NCI-H82 treated with DMSO at 0.1 percent for 48 hours (cell line): ENCODE results near the gene CTSS.
"Not testable (repeated sequence)": the region's sequence is repeated elsewhere in the genome, so short reads cannot be mapped to it uniquely, and the experiment has no call there.

ENCODE experiments used
- DNase-seq: peaks from one replicate; lab custom pipeline; 2025; ENCODE audit not compliant: unreplicated experiment; lab: John Stamatoyannopoulos, UW

CTSS gene

DNA sequence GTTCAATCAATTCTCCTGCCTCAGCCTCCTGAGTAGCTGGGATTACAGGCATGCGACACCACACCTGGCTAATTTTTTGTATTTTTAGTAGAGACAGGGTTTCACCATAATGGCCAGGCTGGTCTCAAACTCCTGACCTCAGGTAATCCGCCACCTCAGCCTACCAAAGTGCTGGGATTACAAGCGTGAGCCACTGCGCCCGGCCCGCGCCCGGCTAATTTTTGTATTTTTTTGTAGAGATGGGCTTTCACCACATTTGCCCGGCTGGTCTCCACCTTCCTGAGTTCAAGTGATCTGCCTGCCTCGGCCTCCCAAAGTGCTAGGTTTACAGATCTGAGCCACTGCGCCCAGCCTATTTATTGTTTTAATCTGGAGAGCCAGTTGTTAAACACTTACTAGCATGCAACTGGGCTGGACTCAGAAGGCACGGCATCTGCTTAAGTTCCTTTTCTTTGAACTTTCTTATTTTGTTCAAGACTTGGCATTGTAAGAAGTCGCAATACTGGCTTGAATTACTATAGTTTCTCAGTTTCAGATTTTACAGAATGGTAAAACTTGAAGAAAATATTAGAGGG is 10.4 kb upstream of the CTSS start:
- DNase-seq = not testable (repeated sequence)

DNA sequence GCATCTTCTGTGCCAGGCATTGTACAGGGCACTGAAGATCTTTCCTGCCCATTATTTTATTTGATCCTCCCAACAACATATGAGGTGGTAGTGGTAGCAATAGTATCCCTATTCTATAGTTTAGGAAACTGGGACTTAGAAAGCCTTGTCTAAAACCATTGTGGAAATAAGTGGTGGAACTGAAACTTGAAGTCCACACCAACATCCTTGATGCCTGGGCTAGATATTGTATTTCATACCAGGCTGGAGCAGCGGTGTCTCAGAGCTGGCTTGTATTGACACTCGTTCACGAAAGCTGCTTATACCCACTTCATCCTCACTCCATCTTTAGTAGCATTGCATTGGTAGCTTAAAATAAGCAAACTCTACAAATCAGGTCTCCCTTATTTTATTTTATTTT is 9.7 kb upstream of the CTSS start:
- no peak for DNase-seq

DNA sequence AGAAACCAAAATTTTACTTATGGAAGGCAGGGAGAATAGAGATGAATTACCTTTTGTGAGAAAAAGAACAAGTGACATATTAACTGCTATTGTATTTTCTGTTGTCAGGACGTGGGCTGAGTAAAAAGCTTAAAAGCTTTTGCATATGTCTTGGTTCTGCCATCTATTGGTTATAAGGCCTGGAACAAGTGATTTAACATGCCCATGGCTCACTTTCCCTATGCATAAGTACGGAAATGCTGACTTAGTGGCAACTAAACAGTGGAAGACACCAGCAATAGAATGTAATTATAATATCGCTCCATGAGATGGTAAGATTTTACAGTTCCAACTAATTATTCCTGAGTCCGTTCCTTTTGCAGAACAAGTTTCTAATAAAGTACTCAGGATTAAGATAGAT is 6.7 kb upstream of the CTSS start:
- DNase-seq = no peak

DNA sequence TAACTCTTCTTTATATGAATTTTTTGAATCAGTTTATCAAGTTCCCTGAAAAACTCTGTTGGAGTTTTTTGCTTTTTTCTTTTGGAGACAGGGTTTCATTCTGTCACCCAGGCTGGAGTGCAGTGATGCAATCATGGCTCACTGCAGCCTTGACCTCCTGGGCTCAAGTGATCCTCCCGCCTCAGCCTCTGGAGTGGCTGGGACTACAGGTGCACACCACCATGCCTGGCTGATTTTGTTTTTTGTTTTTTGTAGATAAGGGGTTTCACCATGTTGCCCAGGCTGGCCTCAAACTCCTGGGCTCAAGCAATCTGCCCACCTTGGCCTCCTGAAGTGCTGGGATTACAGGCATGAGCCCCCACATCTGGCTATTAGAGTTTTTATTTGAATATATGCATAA is 2.1 kb upstream of the CTSS start:
- DNase-seq = not testable (repeated sequence)

DNA sequence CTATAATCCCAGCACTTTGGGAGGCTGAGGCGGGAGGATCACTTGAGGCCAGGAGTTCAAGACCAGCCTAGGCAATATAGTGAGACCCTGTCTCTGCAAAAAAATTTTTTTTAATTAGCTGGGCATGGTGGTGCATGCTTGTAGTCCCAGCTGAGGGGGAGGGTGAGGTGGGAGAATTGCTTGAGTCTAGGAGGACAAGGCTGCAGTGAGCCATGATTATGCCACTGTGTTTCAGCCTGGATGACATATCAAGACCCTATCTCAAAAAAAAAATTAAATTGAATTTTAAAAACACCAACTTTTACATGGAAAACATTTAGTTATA is 361 bp upstream of the CTSS start:
- DNase-seq = not testable (repeated sequence)

DNA sequence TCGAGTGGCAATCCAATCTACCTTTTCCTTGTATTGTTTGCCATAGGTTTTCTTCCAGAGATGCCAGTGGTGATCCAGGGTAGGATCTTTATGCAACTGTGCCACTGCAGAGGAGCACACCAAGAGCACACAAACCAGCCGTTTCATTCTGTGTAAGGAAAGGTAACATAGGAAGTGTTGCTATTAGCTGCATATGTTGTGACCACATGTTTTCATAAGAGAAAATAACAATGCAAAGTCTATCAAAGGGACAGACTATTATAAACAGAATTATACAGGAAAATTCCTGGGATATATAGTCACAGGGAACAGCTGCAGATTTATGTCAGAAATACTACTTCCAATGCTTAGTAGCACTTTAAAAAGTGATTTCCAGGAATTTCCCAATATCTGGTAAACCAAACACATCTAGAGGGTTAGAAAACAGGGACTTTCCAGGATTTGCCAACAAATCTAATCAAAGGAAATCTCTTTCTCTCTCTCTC is 919 bp downstream of the CTSS start:
- no peak for DNase-seq

DNA sequence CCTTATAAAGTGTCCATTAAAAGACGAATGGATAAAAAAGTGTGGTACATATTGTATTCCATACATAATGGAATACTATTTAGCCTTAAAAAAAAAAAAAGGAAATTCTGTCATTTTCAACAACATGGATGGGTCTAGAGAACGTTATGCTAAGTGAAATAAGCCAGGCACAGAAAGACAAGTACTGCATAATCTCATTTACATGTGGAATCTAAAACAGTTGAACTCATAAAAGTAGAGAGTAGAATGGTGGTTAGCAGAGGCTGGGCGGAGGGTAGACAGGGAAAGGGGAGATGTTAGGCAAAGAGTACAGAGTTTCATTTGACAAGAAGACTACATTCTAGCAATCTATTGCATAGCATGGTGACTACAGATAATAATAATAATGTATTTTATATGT is 2.6 kb downstream of the CTSS start:
- DNase-seq = no peak

DNA sequence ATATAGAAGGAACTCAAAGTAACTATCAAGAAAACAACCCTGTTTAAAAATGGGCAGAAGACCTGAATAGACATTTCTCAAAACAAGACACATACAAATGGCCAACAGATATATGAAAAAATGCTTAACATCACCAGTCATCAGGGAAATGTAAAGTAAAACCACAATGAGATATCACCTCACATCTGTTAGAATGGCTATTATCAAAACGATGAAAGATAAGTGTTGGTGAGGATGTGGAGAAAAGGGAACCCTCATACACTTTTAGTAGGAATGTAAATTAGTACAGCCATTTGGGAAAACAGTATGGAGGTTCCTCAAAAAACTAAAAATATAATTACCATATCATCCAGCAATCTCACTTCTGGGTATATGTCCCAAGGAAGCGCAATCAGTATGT is 3.0 kb downstream of the CTSS start:
- DNase-seq = no peak

DNA sequence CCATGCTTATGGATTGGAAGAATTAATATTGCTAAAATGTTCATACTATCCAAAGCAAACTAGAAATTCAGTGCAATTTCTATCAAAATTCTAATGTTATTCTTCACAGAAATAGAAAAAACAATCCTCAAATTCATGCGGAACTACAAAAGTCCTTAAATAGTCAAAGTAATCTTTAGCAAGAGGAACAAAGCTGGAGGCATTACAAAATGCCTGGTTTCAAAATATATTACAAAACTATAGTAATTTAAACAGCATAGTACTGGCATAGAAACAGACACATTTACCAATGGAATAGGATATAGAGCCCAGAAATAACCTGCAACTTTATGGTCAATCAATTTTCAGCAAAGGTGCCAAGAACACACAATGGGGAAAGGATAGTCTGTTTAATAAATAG is 3.8 kb downstream of the CTSS start:
- no peak for DNase-seq

DNA sequence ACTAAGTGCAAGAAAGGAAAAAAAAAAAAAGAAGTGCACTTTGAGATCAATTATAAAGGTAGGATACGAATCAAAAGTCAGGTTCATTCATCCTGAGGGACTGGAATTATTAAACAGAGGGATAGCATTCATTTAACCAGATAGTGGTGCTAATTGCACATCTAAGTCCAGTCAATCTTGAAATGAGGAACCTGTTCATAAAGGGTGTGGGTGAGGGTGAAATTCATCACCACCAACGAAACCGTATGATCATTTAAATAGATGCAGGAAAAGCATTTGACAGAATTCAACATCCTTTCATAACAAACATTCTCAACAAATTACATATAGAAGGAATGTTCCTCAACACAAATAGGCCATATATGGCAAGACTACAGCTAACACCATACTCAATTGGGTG is 5.6 kb downstream of the CTSS start:
- no peak for DNase-seq

DNA sequence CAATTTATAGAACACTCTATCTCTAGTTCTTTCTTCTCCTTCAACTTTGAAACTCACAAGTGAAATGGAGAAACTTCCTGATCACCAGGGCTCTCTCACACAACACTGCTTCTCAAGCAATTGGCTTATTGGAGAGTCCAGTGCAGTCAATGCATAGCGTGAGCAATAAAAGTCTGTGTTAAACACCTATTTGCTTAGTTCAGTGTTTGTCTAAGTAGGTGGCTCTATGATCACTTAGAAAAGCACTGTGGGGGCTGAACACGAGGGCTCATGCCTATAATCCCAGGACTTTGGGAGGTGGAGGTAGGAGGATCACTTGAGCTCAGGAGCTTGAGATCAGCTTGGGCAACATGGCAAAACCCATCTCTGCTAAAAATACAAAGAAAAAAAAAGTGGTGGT is 12.2 kb downstream of the CTSS start:
- DNase-seq = no peak

DNA sequence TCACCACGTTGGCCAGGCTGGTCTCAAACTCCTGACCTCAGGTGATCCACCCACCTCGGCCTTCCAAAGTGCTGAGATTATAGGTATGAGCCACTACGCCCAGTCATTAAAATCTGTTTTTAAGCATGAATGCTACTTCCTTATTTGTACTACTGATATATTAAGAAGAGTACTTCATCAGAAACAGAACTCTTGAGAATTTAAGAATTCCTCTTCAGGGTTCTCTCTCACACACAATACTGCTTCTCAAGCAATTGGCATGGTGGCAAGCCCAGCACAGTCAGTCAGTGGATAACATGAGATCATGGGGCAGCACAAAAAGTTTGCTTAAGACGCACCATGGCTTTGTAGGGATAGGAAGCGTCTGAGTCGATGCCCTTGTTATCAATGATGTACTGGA is 14.1 kb downstream of the CTSS start:
- no peak for DNase-seq

DNA sequence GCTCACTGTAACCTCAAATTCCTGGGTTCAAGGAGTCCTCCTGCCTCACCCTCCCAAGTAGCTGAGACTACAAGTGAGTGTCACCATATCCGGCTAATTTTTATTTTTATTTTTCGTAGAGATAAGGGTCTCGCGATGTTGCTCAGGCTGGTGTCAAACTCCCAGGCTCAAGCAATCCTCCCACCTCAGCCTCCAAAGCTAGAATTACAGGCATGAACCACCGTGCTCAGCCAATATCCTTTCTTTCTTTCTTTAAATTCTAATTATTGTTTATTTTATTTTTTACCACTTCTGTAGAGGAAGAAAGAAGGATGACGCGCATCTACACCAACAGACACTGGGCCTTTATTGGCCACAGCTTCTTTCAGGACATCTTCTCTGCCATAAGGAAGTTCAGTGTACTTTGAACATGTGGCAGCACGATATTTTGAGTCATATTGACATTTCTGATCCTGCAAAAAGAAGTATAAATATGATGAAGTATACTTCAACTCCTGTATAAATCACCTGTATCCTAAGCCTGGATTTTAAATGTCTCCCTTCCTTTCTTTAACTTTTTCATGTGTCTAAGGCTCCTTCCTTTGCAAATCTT is 15.8 kb downstream of the CTSS start:
- no peak for DNase-seq

DNA sequence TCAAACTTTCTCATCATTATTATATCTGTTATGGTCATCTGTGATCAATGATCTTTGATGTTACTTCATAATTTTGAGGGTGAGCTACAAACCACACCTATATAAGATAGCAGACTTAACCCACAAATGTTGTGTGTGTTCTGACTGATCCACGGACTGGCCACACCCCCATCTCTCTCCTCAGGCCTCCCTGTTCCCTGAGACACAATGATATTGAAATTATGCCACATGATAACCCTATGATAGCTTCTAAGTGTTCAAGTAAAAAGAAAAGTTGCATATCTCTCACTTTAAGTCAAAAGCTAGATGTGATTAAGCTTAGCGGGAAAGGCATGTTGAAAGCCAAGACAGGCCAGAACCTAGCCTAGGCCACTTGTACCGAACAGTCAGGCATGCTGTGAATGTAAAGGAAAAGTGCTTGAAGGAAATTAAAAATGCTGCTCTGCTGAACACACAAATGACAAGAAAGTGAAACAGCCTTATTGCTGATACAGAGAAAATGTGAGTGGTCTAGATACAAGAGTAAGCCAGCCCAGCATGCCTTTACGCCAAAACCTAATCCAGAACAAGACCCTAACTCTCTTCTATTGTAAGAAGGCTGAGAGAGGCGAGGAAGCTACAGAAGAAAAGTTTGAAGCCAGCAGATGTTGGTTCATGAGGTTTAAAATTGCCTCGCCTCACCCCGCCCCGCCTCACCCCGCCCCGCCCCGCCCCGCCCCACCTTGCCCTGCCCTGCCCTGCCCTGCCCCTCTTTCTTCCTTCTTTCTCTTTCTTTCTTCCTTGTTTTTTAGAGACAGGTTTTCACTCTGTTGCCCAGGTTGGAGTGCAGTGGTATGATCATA is 16.5 kb downstream of the CTSS start:
- no peak for DNase-seq

DNA sequence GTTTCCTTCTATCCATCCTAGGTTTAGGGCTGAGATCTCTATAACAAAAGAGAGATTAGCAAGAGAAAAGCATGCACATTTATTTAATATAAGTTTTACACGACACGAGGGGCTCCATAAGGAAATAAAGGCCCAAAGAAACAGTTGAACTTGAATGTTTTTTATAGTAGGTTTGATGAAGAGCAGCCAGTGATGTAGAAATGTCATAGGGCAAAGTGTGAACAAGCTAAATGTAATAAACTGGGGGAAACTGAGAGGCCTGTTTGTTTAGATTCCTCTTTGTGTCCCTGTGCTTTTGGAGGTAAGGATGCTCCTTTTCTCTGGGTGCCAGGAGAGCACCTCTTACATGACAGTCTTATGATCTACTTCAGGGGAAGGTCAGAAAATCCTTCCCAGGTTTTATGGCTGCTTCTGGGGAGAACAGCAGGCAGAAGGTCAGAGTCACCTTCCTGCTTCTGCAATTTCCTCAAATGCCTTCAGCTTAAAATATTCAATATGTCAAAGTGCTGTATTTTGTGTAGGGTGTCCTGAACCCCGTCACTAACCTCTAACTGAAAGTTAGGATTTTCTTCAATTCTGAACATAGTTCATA is 35.4 kb downstream of the CTSS start:
- DNase-seq = no peak

DNA sequence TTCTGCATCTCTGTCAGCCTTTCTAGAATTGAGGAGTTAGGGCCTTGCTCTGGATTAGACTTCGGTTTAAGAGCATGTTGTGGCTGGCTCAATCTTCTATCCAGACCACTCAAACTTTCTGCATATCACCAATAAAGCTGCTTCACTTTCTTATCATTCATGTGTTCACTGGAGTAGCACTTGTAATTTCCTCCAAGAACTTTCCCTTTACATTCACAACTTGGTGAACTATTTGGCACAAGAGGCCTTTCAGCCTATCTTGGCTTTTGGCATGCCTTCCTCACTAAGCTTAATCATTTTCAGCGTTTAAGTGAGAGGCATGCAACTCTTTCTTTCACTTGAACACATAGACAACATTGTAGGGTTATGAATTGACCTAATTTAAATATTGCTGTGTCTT is 41.2 kb downstream of the CTSS start:
- DNase-seq = no peak

DNA sequence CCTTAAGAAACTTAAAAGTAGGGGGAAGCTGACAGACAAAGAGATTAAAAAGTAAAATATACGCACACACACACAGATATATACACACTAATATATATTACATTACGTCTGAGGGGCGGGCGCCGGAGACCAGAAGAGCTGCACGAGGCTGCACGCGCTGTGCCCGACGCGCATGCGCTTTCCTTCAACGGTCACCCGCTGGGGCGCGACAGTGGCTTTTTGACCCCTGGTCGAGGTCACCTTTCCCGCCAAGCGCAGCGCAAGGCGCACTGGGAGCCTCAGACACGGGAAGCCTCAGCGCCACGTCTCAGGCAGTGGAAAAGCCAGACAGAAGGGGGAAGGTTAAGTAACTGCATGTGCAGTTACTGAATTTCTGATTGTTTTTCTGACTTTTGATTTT is 44.9 kb downstream of the CTSS start, which contains the start of gene HORMAD1:
TSS of gene HORMAD1 (minus strand) at position 193 of the 400 bp plus-strand sequence. CDS start 1,390 bp downstream, outside the sequence.
- DNase-seq = no peak

DNA sequence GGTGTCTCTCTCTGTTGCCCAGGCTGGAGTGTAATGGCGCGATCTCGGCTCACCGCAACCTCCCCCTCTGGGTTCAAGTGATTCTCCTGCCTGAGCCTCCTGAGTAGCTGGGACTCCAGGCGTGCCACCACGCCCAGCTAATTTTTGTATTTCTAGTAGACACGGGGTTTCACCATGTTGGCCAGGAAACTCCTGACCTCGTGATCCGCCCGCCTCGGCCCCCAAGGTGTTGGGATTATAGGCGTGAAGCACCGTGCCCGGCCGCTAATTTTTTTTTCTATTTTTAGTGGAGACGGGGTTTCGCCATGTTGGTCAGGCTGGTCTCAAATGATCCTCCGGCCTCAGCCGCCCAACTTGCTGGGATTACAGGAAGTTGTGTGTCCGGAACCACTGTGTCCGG is 45.5 kb downstream of the CTSS start:
- DNase-seq = no peak

DNA sequence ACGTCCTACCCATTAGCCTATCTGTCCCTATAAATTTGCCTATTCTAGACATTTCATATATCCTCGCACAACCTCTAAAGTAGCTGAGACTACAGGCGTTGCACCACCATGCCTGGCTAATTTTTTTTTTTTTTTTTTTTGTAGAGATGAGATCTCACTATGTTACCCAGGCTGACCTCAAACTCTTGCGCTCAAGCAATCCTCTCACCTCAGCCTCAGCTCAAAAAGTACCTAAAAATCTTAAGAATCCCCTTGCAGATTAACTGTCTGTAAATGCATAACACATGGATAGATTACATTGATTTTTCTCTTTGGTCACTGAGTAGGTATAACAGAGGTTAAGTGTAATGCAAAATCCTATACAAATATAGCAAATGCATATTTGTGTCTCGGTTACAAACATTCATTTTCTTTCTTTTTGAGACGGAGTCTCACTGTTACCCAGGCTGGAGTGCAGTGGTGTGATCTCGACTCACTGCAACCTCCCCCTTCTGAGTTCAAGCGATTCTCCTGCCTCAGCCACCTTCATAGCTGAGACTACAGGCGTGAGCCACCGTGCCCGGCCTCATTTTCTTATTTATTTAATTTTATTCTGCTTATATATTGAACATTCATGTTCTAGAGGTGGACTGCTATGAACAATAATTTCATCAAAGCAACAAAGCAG is 47.2 kb downstream of the CTSS start:
- DNase-seq = no peak

DNA sequence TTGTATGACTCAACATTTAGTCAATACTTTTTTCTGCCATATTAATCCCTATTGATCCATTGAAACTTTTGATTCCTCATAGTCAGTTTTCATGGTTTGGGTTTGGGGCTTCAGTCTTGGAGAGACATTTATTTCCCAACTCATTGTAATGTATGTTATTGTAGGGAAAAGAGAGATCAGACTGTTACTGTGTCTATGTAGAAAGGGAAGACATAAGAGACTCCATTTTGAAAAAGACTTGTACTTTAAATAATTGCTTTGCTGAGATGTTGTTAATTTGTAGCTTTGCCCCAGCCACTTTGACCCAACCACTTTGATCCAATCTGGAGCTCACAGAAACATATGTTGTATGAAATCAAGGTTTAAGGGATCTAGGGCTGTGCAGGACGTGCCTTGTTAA is 56.5 kb downstream of the CTSS start:
- not testable (repeated sequence) for DNase-seq

DNA sequence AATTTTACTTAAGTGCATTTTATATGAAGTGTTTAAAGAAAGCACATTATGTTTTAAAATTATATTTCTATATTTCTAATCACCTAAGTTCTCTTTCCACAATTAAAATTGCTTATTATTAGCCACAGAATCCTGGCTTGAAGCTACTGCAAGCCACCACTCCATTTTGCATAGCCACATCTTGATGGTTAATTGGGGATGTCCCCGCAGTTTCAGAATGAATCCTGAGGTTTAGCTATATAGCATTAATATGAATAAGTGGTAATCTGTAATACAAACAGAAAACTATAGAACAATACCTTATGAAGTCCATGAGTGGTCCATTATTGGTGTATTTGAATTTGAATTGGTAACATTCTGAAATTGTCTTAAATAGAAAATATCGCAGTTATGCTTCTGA is 57.0 kb downstream of the CTSS start:
- no peak for DNase-seq
